OCI-LY1 (cell line): ENCODE results near the gene SCRN1.

Source experiments
- EZH2 ChIP-seq: fragments of 200-600 bp; sonication (generic), shearing (Covaris generic); IDR thresholded peaks from 2 replicates; pipeline ENCODE4 v1.8.0; 2017; ENCODE audit warnings: borderline replicate concordance, mixed run types, mild to moderate bottlenecking, antibody characterized with exemption, low read length, moderate library complexity, mixed read lengths
- TF ChIP-seq, protein P1 (sequence below): fragments of 200-600 bp; sonication (generic), shearing (Covaris generic); IDR thresholded peaks from 2 replicates; pipeline ENCODE4 v1.5.1; 2017; ENCODE audit warnings: mild to moderate bottlenecking, antibody characterized with exemption, low read length, moderate library complexity, mixed read lengths

DNA sequence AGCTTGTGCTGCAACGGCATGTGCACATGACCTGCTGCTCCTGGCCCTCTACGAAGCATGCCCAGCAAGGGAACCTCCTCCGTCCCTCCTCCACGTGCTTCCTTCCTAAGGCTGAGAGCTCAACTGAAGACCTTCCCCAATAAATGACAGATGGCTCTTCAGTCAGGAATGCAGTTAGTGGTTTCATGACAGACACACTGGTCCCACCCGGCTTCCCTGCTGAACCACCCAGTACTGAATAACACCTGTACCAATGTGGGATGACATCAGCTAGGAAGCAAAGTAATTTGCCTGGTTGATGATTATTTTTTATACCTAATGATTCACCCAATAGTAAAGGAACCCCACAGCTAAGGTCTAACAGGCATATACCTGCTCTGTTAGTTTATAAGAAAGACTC is 69.1 kb downstream of the SCRN1 start:
- TF ChIP-seq, protein P1, sequence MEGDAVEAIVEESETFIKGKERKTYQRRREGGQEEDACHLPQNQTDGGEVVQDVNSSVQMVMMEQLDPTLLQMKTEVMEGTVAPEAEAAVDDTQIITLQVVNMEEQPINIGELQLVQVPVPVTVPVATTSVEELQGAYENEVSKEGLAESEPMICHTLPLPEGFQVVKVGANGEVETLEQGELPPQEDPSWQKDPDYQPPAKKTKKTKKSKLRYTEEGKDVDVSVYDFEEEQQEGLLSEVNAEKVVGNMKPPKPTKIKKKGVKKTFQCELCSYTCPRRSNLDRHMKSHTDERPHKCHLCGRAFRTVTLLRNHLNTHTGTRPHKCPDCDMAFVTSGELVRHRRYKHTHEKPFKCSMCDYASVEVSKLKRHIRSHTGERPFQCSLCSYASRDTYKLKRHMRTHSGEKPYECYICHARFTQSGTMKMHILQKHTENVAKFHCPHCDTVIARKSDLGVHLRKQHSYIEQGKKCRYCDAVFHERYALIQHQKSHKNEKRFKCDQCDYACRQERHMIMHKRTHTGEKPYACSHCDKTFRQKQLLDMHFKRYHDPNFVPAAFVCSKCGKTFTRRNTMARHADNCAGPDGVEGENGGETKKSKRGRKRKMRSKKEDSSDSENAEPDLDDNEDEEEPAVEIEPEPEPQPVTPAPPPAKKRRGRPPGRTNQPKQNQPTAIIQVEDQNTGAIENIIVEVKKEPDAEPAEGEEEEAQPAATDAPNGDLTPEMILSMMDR, result no peak
- no peak for TF ChIP-seq EZH2
